GM18519 (cell line): ENCODE results near the gene AMFR.

Source experiments
- ATAC-seq: cut with Tn5 transposase; IDR thresholded peaks from one replicate; pipeline ENCODE4 v1.9.1; 2021; ENCODE audit warnings: mild to moderate bottlenecking, moderate library complexity; ENCODE audit not compliant: unreplicated experiment, low FRiP score

AMFR gene

DNA sequence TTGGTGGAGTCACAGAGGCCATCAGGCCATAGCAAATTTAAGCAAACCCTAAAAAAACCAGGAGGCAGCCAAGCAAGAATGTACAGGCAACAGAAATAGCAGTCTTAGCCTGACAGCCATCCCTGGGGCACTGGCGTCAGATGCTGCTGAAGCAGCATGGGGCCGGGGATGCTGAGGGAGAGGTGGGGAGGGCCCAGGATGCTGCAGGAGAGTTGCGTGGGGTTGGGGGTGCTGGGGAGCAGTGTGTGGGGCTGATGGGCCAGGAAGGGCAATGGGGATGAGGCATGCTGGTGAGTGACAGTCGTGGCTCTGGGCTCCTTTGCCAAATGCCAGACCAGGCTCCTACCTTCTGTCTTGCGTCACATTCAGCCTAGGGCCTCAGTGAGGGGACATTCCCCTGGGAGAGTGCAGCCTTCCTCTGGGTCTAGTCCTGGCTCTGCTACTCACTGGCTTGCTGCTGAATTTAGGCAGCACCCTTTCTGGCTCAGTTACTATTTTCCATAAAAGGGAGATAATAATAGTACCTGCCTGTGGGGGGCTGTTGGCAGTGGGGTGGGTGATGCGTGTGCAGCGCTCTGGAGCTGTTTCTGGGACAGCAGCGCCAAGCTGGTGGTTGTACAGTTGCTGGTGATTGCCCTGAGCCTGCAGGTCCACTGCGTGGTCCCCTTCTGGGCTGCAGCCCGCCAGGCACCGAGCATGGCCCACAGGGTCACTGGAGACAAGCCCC is 88.1 kb downstream of the AMFR start:
- no peak for ATAC-seq

DNA sequence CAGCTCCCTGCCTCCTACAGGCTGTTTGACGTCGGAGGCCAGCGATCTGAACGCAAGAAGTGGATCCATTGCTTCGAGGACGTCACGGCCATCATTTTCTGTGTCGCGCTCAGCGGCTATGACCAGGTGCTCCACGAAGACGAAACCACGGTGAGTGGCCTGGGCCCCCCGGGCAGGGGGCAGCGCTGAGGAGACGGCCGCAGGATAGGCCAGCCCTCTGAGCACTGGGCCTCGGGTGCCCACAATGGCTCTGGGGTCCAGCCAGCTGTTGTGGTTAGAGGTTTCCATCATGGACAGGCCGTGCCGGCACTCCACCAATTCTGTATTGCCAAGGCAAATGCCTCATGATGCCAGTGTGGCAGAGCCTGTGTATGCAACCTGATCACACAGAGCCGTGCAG is 88.6 kb downstream of the AMFR start:
- ATAC-seq, result no peak

GRCh38 chr16:56336071-56336688 is 89.2 kb downstream of the AMFR start:
- no peak for ATAC-seq

- no peak for ATAC-seq
These were observed 90.6 kb downstream of the AMFR start for GRCh38 chr16:56334761-56335160.

GRCh38 chr16:56332464-56333079 is 92.8 kb downstream of the AMFR start:
- ATAC-seq, result no peak

- ATAC-seq, result no peak
These were observed 93.4 kb downstream of the AMFR start for GRCh38 chr16:56331915-56332314.

GRCh38 chr16:56331399-56331798 is 93.9 kb downstream of the AMFR start:
- no peak for ATAC-seq

DNA sequence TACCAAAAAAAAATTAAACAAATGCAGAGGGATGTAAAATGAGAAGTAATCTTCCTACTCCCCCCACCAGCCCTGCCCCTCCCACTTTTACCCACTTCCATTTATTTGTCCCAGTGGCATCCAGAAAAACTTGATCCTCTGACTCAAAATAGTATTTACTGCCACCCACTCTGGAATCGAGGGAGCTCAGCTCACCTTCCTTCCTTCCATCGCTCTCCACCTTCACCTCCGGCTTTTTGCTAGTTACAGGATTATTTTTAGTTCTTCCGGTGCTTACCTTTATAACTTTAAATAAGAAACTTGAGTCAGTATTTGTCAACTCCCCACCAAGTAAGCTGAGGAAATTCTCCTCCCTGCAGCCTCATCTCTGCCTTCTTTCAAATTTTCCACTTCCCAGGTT is 94.9 kb downstream of the AMFR start:
- no peak for ATAC-seq

DNA sequence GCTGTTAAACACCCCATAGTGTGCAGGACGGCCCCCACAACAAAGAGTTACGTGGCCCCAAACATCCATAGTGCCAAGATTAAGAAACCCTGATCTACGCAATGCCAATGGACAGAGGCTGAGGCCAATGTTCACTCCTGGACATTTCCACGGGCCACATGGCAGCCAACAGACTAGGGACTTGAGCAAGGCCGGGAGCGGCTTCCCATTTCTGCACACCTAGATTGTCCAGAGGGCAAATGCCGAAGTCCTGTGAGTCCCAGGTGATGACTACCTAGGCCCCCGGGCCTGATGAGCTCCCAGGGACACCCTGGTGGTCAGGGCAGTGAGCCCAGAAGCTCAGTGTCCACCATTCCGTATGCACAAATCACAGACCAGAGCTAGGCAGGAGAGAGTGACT is 95.5 kb downstream of the AMFR start:
- no peak for ATAC-seq

GRCh38 chr16:56328276-56329022 is 96.9 kb downstream of the AMFR start:
- no peak for ATAC-seq

DNA sequence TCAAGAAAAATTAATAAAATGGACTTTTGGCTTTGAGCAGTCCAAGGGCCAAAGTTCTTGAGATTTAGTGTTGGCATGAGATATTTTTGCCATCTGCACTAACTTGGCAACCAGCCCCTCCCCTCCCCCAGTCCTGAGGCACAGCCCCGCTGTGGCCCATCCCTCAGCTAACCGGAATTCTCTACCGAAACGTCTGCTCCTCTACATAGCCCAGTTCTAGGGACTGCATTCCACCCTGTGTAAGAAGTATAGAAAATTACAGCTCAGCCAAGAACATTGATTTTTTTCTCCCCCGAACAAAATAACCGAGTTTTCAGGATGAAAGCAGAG is 97.5 kb downstream of the AMFR start:
- no peak for ATAC-seq

- no peak for ATAC-seq
These were observed 98.0 kb downstream of the AMFR start for GRCh38 chr16:56327071-56327928.

GRCh38 chr16:56325956-56326355 is 99.4 kb downstream of the AMFR start:
- no peak for ATAC-seq

GRCh38 chr16:56324406-56324805 is 100.9 kb downstream of the AMFR start:
- no peak for ATAC-seq

GRCh38 chr16:56321571-56321970 is 103.8 kb downstream of the AMFR start:
- ATAC-seq, result no peak

DNA sequence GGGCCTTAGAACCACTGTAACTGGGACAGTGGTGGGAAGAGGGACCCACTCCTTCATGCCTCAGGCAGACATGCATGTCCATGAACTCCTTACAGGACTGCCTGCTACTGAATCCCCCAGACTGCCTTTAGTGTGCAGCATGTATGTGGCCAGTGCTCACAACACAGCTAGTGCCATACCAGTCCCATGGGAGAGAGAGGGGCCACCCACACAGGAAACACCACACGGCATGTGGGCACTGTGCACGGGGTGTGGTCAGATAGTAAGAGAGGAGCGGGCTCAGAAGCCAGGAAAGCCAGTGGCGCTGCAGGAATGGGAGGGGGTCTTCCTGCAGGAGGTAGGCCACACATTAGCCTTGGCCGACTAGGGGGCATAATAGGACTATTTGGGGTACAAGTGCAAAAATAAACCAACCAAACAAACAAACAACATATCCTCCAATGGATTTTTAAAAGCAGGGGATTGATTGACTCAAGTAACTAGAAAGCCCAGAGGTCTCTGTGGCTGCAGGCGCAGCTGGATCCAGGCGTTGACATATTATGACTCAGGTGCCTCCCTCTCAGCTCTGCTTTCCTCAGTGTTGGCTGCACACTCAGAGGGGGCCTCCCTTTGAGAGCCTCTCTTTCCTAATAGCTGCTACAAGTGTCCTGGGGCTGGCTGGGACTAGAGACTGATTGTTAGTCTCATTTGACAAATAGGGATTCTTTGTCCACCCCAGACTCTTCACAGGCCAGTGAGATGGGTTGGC is 104.4 kb downstream of the AMFR start:
- ATAC-seq, result no peak

GRCh38 chr16:56320056-56320455 is 105.3 kb downstream of the AMFR start:
- ATAC-seq, result no peak

- no peak for ATAC-seq
These were observed 106.0 kb downstream of the AMFR start for GRCh38 chr16:56319376-56319775.

DNA sequence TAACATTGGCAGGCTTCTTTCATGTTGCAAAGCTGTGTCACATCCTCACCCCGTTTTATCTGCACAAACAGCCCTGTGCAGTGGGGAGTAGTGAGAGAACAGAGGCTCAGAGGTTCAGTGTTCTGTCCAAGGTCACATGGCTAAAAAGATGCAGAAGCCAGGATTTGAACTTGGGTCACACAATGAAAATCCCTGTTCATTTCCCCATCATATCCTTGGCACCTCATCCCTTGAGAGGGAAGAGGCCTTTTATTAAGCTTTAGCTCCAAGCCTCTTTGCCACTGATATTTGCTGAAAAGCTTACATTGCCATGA is 106.6 kb downstream of the AMFR start:
- no peak for ATAC-seq
